Type B pancreatic cell (in vitro differentiated cells): ENCODE results near the gene KIFC3. TPM values are rescaled to one million over a fixed set of nuclear protein-coding genes. Genes with fewer than 3 reads are reported as not detected.

Source experiments
- DNase-seq: peaks from one replicate; pipeline ENCODE4 v3.0.0; 2021; ENCODE audit warnings: mixed read lengths; ENCODE audit not compliant: unreplicated experiment; ENCODE audit errors: extremely low spot score
- H3K27ac Mint-ChIP-seq: 2 replicates; pipeline ENCODE4 v1.8.0; 2021; ENCODE audit warnings: mild to moderate bottlenecking, mixed read lengths
- H3K27me3 Mint-ChIP-seq: 2 replicates; pipeline ENCODE4 v1.8.0; 2021; ENCODE audit warnings: mixed read lengths
- H3K36me3 Mint-ChIP-seq: 2 replicates; pipeline ENCODE4 v1.8.0; 2021; ENCODE audit warnings: mixed read lengths
- H3K4me1 Mint-ChIP-seq: one replicate; pipeline ENCODE4 v1.8.0; 2021; ENCODE audit warnings: mixed read lengths; ENCODE audit not compliant: unreplicated experiment
- H3K4me3 Mint-ChIP-seq: 2 replicates; pipeline ENCODE4 v1.8.0; 2021; ENCODE audit warnings: mild to moderate bottlenecking, mixed read lengths
- H3K9me3 Mint-ChIP-seq: 2 replicates; pipeline ENCODE4 v1.8.0; 2021; ENCODE audit warnings: mixed read lengths
- total RNA-seq: library from RNA; stranded (reverse); gene quantifications from 2 replicates; pipeline ENCODE4 v1.2.1, GENCODE V29; 2021; ENCODE audit warnings: low replicate concordance
- TF ChIP-seq, protein P1 (sequence below): fragments of 200-600 bp; sonication (generic); conservative IDR thresholded peaks from 2 replicates; pipeline ENCODE4 v1.5.0; 2021; ENCODE audit warnings: antibody characterized with exemption, mild to moderate bottlenecking

KIFC3 gene
- total RNA-seq, 1 donor from 2014 or later = 27.3 TPM

DNA sequence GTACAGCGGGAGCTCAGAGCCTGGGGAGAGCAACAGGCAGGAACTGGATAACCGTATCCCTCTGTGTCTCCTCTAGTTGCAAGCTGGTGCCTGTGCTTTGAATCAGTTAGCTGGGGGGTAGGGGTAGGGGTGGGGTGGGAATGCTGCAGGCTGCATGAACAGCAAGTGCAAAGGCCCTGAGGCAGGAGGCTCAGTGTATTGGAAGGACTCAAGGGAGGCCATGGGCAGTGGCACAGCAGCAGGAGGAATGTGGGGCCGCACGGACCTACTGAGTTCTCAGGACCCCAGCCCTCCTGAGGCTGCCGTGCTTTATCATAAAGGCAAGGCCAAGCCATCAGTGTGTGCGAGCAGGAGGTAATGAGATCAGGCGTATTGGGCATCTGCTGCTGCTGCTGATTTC is 63.4 kb downstream of the KIFC3 start:
- TF ChIP-seq, protein P1, sequence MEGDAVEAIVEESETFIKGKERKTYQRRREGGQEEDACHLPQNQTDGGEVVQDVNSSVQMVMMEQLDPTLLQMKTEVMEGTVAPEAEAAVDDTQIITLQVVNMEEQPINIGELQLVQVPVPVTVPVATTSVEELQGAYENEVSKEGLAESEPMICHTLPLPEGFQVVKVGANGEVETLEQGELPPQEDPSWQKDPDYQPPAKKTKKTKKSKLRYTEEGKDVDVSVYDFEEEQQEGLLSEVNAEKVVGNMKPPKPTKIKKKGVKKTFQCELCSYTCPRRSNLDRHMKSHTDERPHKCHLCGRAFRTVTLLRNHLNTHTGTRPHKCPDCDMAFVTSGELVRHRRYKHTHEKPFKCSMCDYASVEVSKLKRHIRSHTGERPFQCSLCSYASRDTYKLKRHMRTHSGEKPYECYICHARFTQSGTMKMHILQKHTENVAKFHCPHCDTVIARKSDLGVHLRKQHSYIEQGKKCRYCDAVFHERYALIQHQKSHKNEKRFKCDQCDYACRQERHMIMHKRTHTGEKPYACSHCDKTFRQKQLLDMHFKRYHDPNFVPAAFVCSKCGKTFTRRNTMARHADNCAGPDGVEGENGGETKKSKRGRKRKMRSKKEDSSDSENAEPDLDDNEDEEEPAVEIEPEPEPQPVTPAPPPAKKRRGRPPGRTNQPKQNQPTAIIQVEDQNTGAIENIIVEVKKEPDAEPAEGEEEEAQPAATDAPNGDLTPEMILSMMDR = no peak
- Mint-ChIP-seq H3K4me1 (peaks cover 14% of the 10 kb centered on the region), H3K4me3 (no peak overlapping the region), H3K36me3 (no peaks in the 10 kb centered on the region), H3K27ac (no peak overlapping the region), H3K9me3 (no peaks in the 10 kb centered on the region), H3K27me3 (no peaks in the 10 kb centered on the region)
- DNase-seq = no peak

DNA sequence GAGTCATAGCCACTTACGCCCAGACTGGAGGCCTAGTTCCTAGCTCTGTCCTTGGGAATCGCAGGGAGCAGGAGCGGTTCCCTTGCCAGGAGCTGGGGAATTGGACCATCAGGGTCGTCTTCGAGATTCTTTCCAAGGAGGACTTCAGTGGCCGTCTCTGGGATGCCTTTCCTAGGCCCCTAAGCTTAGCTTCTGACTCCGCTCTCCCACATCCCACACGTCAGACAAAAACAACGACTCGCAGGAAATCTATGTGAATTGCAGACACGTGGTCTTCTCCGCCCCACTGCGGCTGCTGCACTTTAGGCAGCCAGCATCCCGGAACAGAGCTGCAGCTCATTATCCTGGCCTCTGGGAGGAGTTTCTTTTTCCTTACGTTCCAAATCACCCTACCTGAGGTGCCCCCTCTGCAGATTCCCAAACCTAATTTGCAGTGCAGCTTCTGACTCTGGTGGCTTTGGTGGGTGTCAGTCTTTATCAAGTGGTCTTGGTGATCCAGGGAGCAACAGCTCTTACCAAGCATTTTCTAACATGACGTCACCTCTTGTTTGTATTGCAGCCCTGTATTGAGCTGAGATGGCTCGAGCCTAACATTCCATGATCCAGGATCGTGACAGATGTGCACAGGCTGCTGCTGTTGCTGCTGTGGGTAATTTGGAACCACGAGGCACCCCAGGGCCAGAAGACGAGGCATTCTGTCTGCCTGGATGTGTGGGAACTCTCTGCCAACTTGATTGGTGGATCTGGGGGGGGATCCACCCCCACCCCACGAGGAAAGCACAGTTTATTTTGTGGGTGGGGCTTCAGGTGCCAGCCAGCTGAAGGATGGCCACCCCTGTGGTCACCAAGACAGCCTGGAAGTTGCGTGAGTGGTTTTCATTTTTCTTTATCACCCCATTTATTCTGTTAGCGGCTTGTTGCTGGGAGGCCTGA is 65.6 kb downstream of the KIFC3 start:
- H3K27me3 Mint-ChIP-seq = no peaks in the 10 kb centered on the region
- TF ChIP-seq, protein P1 = peak; percentile 47
- peaks cover 7% of the 10 kb centered on the region for H3K9me3 Mint-ChIP-seq
- H3K27ac Mint-ChIP-seq = peak overlapping the region; percentile 97
- peaks cover 4% of the 10 kb centered on the region for H3K36me3 Mint-ChIP-seq
- peaks cover 14% of the 10 kb centered on the region for H3K4me1 Mint-ChIP-seq
- H3K4me3 Mint-ChIP-seq = peak overlapping the region; percentile 100
- DNase-seq = no peak

DNA sequence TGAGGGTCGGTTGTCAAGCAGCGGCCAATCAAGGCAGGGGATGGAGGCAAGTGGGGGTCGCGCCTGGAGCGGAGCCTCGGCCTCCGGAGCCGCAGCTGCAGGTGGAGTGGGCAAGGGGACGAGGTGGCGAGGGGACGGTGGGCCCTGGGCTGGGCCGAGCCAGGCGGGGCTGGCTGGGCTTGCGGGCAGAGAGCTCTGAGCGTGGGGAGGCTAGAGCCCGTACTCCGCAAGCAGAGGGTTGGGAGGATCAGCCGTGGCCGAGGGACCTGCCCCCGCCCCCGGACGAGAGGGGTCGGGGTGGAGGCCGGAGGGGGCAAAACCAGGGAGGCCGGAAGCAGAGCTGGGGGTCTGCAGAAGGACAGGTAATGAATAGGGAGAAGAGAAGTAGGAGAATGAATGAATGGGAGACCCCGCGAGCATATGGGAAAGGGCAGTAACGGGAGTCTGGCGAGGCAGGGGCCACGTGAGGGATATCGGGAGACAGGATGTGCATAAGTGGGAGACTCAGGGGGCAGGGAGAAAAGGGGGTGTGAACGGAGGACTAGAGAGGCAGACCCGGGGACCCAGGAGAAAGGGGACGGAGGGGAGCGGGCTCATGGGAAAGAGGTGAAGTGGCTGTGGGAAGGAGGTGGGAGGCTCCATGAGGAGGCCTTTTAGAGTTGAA is 66.4 kb downstream of the KIFC3 start, which contains the start of gene KATNB1:
Gene KATNB1 (plus strand): TSS at position 16 of the 664 bp plus-strand sequence. CDS start 1,474 bp downstream, outside the sequence.
- Mint-ChIP-seq H3K27me3 (no peaks in the 10 kb centered on the region), H3K36me3 (peaks cover 4% of the 10 kb centered on the region), H3K9me3 (peaks cover 7% of the 10 kb centered on the region), H3K4me1 (peaks cover 14% of the 10 kb centered on the region), H3K27ac (peak within 1 kb of the TSS; percentile 97), H3K4me3 (peak within 1 kb of the TSS; percentile 100)
- TF ChIP-seq, protein P1 = no peak
- DNase-seq = no peak

DNA sequence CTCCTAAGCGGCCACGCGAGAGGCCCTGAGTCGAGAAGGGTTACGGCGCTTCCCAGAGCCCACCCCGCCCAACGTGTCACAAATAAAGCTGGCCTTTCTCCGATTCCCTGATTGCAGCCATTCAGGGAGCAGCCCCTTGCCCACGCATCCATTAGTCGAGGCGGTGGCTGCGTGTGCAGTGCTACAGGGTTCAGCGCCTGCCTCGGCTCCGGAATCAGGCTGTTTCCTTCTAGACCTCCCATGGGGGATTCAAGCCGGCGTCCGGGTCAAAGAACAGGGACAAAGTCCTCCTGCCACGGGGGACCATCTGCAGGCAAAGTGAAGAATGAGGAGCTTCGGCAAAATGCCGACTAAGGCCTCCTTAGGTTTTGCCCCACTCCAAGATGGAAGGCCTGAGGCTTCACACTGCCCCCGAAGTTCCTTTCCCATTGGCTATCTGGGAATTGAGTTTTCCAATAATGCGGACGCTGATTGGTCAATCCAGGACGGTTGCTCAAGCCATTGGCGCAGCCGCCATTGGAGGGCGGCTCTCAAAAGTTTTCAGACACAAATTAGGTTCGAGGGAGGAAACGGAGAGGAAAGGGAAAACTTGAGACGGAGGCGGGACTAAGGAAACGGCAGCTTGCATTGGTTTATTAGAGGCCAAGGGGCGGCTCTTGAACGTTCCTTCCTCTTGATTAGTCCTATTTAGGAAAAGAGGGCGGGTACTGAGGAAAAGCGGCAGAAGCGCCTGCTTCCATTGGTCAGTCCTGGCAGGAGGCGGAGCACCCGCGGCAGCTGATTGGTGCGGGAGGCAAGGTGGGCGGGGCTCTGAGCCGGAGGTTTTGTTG is 67.2 kb downstream of the KIFC3 start:
- TF ChIP-seq, protein P1 = no peak
- DNase-seq = peak; percentile 98
- no peaks in the 10 kb centered on the region for H3K27me3 Mint-ChIP-seq
- H3K27ac Mint-ChIP-seq = peak overlapping the region; percentile 97
- H3K4me3 Mint-ChIP-seq = peak overlapping the region; percentile 100
- H3K36me3 Mint-ChIP-seq = peaks cover 4% of the 10 kb centered on the region
- H3K9me3 Mint-ChIP-seq = peaks cover 7% of the 10 kb centered on the region
- H3K4me1 Mint-ChIP-seq = peaks cover 14% of the 10 kb centered on the region

DNA sequence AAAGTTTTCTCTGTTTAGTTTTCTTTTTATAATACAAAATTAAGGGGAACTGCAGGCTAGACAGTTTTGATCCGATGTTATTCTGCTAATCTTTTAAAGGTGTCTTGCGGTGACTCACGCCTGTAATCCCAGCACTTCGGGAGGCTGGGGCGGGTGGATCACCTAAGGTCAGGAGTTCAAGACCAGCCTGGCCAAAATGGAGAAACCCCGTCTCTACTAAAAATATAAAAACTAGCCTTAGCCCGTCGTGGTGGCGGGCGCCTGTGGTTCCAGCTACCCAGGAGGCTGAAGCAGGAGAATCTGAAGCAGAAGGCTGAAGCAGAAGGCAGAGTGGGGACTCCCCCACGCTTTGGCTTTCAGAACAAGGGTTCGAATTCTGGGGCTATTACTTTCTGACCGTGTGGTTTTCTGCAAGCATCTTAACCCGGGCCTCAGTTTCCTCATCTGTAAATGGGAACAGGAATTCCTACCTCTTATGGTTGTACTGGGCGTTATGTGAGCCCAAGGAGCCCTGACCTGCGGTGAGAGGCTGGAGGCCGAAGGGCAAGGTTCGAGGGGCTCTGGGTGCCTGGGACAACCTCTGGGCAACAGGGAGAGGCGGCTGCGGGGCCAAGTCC is 67.9 kb downstream of the KIFC3 start:
- TF ChIP-seq, protein P1 = no peak
- Mint-ChIP-seq H3K4me3 (peak overlapping the region; percentile 100), H3K27ac (peak overlapping the region; percentile 97), H3K36me3 (peaks cover 4% of the 10 kb centered on the region), H3K27me3 (no peaks in the 10 kb centered on the region), H3K9me3 (peaks cover 7% of the 10 kb centered on the region), H3K4me1 (peaks cover 14% of the 10 kb centered on the region)
- no peak for DNase-seq
